Lower leg skin (tissue), 3 donors: Measurements from ENCODE around the gene SDR9C7.
A peak's percentile ranks its signal among the peaks of the same experiment; 100 is the strongest.

Source experiments
- POLR2A ChIP-seq, 2 donors: fragments of 450-650 bp; IDR thresholded peaks; one replicate each; pipeline ENCODE4 v1.6.1; 2016 to 2017; ENCODE audit warnings: antibody characterized with exemption in 2 of 2, mild to moderate bottlenecking in 1 of 2, moderate library complexity in 1 of 2
- TF ChIP-seq, protein P1 (sequence below), 3 donors: fragments of 450-650 bp; IDR thresholded peaks; one replicate each; pipeline ENCODE4 v1.5.1; 2016; ENCODE audit warnings: antibody characterized with exemption in 3 of 3, mild to moderate bottlenecking in 3 of 3, moderate library complexity in 2 of 3

DNA sequence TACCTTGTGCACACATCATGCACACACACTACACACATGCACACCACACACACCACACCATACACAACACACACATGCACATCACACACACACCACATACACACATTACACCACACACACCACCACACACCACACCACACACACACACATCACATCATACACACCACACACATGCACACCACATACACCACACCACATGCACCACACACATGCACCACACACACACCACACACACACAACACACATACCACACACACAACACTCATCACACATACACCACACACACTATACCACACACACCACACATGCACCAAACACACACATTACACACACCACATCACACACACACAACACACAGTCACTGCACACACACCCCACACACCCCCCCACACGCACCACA lies 38.1 kb downstream of the SDR9C7 start:
- no peak for TF ChIP-seq POLR2A (IDR thresholded peaks at IDR 0.05)
- TF ChIP-seq, protein P1, sequence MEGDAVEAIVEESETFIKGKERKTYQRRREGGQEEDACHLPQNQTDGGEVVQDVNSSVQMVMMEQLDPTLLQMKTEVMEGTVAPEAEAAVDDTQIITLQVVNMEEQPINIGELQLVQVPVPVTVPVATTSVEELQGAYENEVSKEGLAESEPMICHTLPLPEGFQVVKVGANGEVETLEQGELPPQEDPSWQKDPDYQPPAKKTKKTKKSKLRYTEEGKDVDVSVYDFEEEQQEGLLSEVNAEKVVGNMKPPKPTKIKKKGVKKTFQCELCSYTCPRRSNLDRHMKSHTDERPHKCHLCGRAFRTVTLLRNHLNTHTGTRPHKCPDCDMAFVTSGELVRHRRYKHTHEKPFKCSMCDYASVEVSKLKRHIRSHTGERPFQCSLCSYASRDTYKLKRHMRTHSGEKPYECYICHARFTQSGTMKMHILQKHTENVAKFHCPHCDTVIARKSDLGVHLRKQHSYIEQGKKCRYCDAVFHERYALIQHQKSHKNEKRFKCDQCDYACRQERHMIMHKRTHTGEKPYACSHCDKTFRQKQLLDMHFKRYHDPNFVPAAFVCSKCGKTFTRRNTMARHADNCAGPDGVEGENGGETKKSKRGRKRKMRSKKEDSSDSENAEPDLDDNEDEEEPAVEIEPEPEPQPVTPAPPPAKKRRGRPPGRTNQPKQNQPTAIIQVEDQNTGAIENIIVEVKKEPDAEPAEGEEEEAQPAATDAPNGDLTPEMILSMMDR (IDR thresholded peaks at IDR 0.05), result peak in 1 of 3 donors; percentile 38
